GM12892 (cell line): ENCODE data around the gene KPNA3.
"Not testable (repeated sequence)": the region's sequence is repeated elsewhere in the genome, so short reads cannot be mapped to it uniquely, and the experiment has no call there.

Source experiments
- DNase-seq: peaks from one replicate; pipeline ENCODE4 v3.0.0; 2011; ENCODE audit not compliant: insufficient read length
- FAIRE-seq: peaks from 2 replicates; lab custom pipeline; 2011; peaks lifted over from hg19 to GRCh38; lab: Jason Lieb, UNC
- POLR2A ChIP-seq: IDR thresholded peaks from 2 replicates; pipeline ENCODE4 v1.6.1; 2011; ENCODE audit warnings: low read depth, low read length, control low read depth
- POLR2AphosphoS5 ChIP-seq: IDR thresholded peaks from 2 replicates; pipeline ENCODE4 v1.6.1; 2011; ENCODE audit warnings: low read depth, low read length, control low read depth
- TAF1 ChIP-seq: IDR thresholded peaks from 2 replicates; pipeline ENCODE4 v1.6.1; 2011; ENCODE audit warnings: low read depth, mild to moderate bottlenecking, control low read depth, low read length, borderline replicate concordance

Gene KPNA3

GRCh38 chr13:49827891-49828290 is 35.4 kb upstream of the KPNA3 start:
- FAIRE-seq (no peak), DNase-seq (no peak)
- TF ChIP-seq TAF1 (no peak), POLR2AphosphoS5 (no peak)

GRCh38 chr13:49827336-49827735 is 34.9 kb upstream of the KPNA3 start:
- FAIRE-seq = no peak
- TF ChIP-seq TAF1 = no peak
- TF ChIP-seq POLR2A = no peak
- no peak for TF ChIP-seq POLR2AphosphoS5
- no peak for DNase-seq

- DNase-seq = no peak
- TF ChIP-seq POLR2A (no peak), POLR2AphosphoS5 (no peak), TAF1 (no peak)
- FAIRE-seq = no peak
Observed at GRCh38 chr13:49821216-49822009, 28.9 kb upstream of the KPNA3 start.

- FAIRE-seq (no peak), DNase-seq (no peak)
- TF ChIP-seq POLR2AphosphoS5 (no peak), TAF1 (no peak), POLR2A (no peak)
Observed at GRCh38 chr13:49820591-49821215, 28.2 kb upstream of the KPNA3 start.

GRCh38 chr13:49816047-49816446 is 23.6 kb upstream of the KPNA3 start:
- not testable (repeated sequence) for FAIRE-seq

GRCh38 chr13:49814551-49815270 is 22.2 kb upstream of the KPNA3 start:
- no peak for DNase-seq
- FAIRE-seq = no peak
- no peak for TF ChIP-seq TAF1
- TF ChIP-seq POLR2AphosphoS5 = no peak
- no peak for TF ChIP-seq POLR2A

More at GRCh38 chr13:49816047-49816446, 23.6 kb upstream of the KPNA3 start:
- DNase-seq = not testable (repeated sequence)

- FAIRE-seq (no peak), DNase-seq (no peak)
- no peak for TF ChIP-seq POLR2AphosphoS5
- TF ChIP-seq POLR2A = no peak
- TF ChIP-seq TAF1 = no peak
Observed at GRCh38 chr13:49812812-49813211, 20.3 kb upstream of the KPNA3 start.

GRCh38 chr13:49811527-49811908 is 19.0 kb upstream of the KPNA3 start:
- DNase-seq (no peak), FAIRE-seq (no peak)
- TF ChIP-seq POLR2AphosphoS5 (no peak), POLR2A (no peak), TAF1 (no peak)

GRCh38 chr13:49810567-49811526 is 18.4 kb upstream of the KPNA3 start:
- FAIRE-seq (no peak), DNase-seq (no peak)
- TF ChIP-seq POLR2A (no peak), POLR2AphosphoS5 (no peak), TAF1 (no peak)

GRCh38 chr13:49807681-49808080 is 15.2 kb upstream of the KPNA3 start:
- FAIRE-seq = no peak
- TF ChIP-seq POLR2A (no peak), POLR2AphosphoS5 (no peak)
- no peak for DNase-seq

- DNase-seq = no peak
- TF ChIP-seq POLR2A (no peak), TAF1 (no peak), POLR2AphosphoS5 (no peak)
- no peak for FAIRE-seq
Observed at GRCh38 chr13:49806126-49806536, 13.6 kb upstream of the KPNA3 start.

- DNase-seq, FAIRE-seq: not testable (repeated sequence)
Observed at GRCh38 chr13:49803047-49803446, 10.6 kb upstream of the KPNA3 start.
